Stimulated activated CD4-positive, alpha-beta T cell treated with anti-CD3 and anti-CD28 coated beads, Interleukin-15, amount 100 ng/mL, for 1 hour (primary cell): ENCODE data around the gene FXYD2.

Source experiments
- DNase-seq, 2 donors: peaks; one replicate each; pipeline ENCODE4 v3.0.0-alpha.2; 2020; ENCODE audit warnings: low read depth in 1 of 2, low spot score in 1 of 2

FXYD2 gene

DNA sequence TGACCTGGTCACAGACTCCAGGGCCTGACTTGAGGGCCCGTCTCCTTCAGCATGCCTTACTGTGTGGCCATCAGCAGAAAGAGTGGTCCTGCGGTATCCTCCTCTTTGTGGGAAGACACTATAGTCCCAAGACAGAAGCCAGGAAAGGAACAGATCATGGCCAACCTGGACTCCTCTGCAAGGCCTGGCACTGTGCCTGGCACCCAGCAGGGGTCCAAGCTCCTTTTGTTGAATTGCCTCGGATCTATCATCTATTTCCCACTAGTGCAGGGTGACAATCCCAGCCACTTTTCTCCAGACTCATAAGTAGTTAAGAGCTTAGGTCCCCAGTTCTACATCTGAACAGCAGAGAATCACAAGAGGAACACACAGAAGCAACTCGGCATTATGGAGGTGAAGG is 54.5 kb downstream of the FXYD2 start:
- DNase-seq, result no peak
